Trophoblast cell (in vitro differentiated cells and primary cell): ENCODE results near the gene ARL13B.

Experiments
- DNase-seq, 2 donors: peaks; one replicate each; pipeline ENCODE4 v3.0.0-alpha.2; 2016
- H2AFZ ChIP-seq: 2 replicates; pipeline ENCODE4 v1.6.1; 2013; ENCODE audit warnings: low read length, moderate library complexity, mild to moderate bottlenecking; ENCODE audit not compliant: insufficient read depth, poor library complexity
- H2AK5ac ChIP-seq: 2 replicates; pipeline ENCODE4 v1.6.1; 2013; ENCODE audit warnings: mild to moderate bottlenecking, low read length
- H2BK120ac ChIP-seq: 2 replicates; pipeline ENCODE4 v1.6.1; 2013; ENCODE audit warnings: low read length, mild to moderate bottlenecking, moderate library complexity; ENCODE audit not compliant: insufficient read depth, poor library complexity
- H2BK12ac ChIP-seq: 2 replicates; pipeline ENCODE4 v1.6.1; 2013; ENCODE audit warnings: mild to moderate bottlenecking, low read length, moderate library complexity
- H2BK5ac ChIP-seq: 2 replicates; pipeline ENCODE4 v1.6.1; 2013; ENCODE audit warnings: low read length, low read depth, moderate library complexity, mild to moderate bottlenecking; ENCODE audit not compliant: poor library complexity
- H3K14ac ChIP-seq: 2 replicates; pipeline ENCODE4 v1.6.1; 2013; ENCODE audit warnings: mild to moderate bottlenecking, low read length
- H3K18ac ChIP-seq: 2 replicates; pipeline ENCODE4 v1.6.1; 2013; ENCODE audit warnings: mild to moderate bottlenecking, low read length
- H3K23ac ChIP-seq: 2 replicates; pipeline ENCODE4 v1.6.1; 2013; ENCODE audit warnings: low read length
- H3K27ac ChIP-seq: 2 replicates; pipeline ENCODE4 v1.5.1; 2013; ENCODE audit warnings: low read depth, mild to moderate bottlenecking, inconsistent platforms, low read length, moderate library complexity
- H3K27me3 ChIP-seq: 2 replicates; pipeline ENCODE4 v1.6.1; 2013; ENCODE audit warnings: inconsistent platforms, mild to moderate bottlenecking, low read length, moderate library complexity; ENCODE audit not compliant: insufficient read depth
- H3K36me3 ChIP-seq, 2 experiments: 1 replicate in 1 of 2; 2 replicates in 1 of 2; pipeline ENCODE4 v1.6.1; 2013; ENCODE audit warnings: low read length in 2 of 2, mild to moderate bottlenecking in 2 of 2, moderate library complexity in 1 of 2; ENCODE audit not compliant: insufficient read depth in 2 of 2, control insufficient read depth in 1 of 2
- H3K4ac ChIP-seq: 2 replicates; pipeline ENCODE4 v1.6.1; 2013; ENCODE audit warnings: low read depth, mild to moderate bottlenecking, low read length, moderate library complexity
- H3K4me1 ChIP-seq, 2 experiments: 1 replicate in 1 of 2; 2 replicates in 1 of 2; pipeline ENCODE4 v1.6.1; 2013; ENCODE audit warnings: low read length in 2 of 2, mild to moderate bottlenecking in 2 of 2, moderate library complexity in 1 of 2; ENCODE audit not compliant: insufficient read depth in 2 of 2, control insufficient read depth in 1 of 2
- H3K4me2 ChIP-seq: 2 replicates; pipeline ENCODE4 v1.6.1; 2013; ENCODE audit warnings: inconsistent platforms, mild to moderate bottlenecking, low read length, moderate library complexity
- H3K4me3 ChIP-seq: 2 replicates; pipeline ENCODE4 v1.5.1; 2013; ENCODE audit warnings: mild to moderate bottlenecking, low read depth, low read length, inconsistent platforms
- H3K79me1 ChIP-seq: one replicate; pipeline ENCODE4 v1.6.1; 2013; ENCODE audit warnings: low read length
- H3K79me2 ChIP-seq: 2 replicates; pipeline ENCODE4 v1.6.1; 2013; ENCODE audit warnings: low read length, mild to moderate bottlenecking; ENCODE audit not compliant: control insufficient read depth, insufficient read depth, poor library complexity
- H3K9ac ChIP-seq: 2 replicates; pipeline ENCODE4 v1.6.1; 2013; ENCODE audit warnings: mild to moderate bottlenecking, low read length
- H3K9me3 ChIP-seq: 2 replicates; pipeline ENCODE4 v1.6.1; 2013; ENCODE audit warnings: low read depth, mild to moderate bottlenecking, control low read depth, inconsistent platforms, low read length; ENCODE audit not compliant: insufficient read depth
- H4K12ac ChIP-seq: 2 replicates; pipeline ENCODE4 v1.6.1; 2013; ENCODE audit warnings: low read depth, mild to moderate bottlenecking, low read length, moderate library complexity
- H4K8ac ChIP-seq: 2 replicates; pipeline ENCODE4 v1.6.1; 2013; ENCODE audit warnings: low read depth, mild to moderate bottlenecking, low read length, moderate library complexity
- H4K91ac ChIP-seq: one replicate; pipeline ENCODE4 v1.6.1; 2013; ENCODE audit warnings: low read depth, mild to moderate bottlenecking, low read length, moderate library complexity
- WGBS: extraction: QIAGEN DNeasy Blood & Tissue Kit; methylation state at CpG from one replicate; pipeline ENCODE4 v1.1.7; 2013; ENCODE audit warnings: missing lambda C conversion rate; ENCODE audit not compliant: insufficient read length, insufficient coverage; ENCODE audit errors: extremely low coverage; 5-methylcytosine and 5-hydroxymethylcytosine counted together

ARL13B gene

DNA sequence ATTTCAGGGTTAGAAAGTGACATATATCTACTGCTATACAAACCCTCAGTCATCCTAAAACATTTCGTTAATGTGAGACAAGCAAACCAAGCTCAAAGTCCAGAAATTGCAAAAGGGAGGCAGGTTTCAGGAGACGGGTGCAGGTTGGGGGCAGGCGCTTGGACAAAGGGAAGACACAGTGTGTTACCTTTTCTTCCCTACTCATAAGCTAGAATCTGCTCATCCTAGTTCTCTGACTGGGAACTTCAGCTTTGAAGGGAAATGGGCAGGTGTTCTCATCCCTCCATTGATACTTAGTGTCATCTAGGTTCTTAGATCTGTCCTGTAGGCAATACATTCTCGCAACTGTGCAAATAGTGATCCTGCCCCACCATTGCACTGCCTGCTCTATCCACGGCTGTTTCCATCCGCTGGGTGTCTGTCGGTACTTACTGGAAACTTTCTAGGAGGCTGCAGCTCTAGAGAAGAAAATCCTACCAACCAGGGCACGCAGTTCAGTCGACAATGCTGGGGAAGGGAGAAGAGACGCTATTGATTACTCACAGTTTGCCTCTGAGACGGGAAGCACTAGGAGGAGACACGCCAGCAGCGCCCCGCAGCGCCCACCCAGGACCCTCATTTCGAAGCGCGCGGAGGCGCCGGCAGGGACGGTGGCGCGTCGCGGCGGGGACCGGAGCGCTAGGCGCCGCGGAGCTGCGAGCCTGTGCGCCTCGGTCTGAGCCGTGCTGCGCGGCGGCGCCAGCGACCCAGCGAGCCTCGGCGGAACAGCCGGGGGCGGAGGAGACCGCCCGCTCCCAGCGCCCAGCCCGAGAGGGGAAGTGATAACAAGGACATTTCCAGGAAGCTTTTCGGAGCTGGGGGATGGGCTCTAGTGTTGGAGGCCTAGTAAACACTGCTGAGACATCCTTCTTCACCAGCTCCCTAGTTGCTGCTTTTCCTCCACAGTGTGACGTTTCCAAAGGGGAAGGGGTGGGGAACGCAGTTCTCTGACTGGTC lies 6.5 kb upstream of the ARL13B start, which contains the start of gene PROS1:
Gene PROS1 (minus strand): TSS at position 766 of the 996 bp plus-strand sequence. CDS start 147 bp downstream, at position 619.
- Histone ChIP-seq H3K27me3 (no peaks in the 10 kb centered on the region), H3K18ac (peak within 1 kb of the TSS; percentile 2), H3K14ac (peak within 1 kb of the TSS; percentile 75), H2BK5ac (peak within 1 kb of the TSS; percentile 60), H4K12ac (peak within 1 kb of the TSS; percentile 70), H2AK5ac (no peak within 1 kb of the TSS), H3K23ac (no peak within 1 kb of the TSS), H3K27ac (peak within 1 kb of the TSS; percentile 72), H3K4me2 (peak within 1 kb of the TSS; percentile 78), H3K9ac (peak within 1 kb of the TSS; percentile 59), H3K36me3 (no peaks in the 10 kb centered on the region), H2AFZ (peak within 1 kb of the TSS; percentile 38), H2BK120ac (peak within 1 kb of the TSS; percentile 10), H4K91ac (peak within 1 kb of the TSS; percentile 4), H3K79me2 (peaks cover 2% of the 10 kb centered on the region), H3K4me3 (peak within 1 kb of the TSS; percentile 76), H4K8ac (peak within 1 kb of the TSS; percentile 93), H3K79me1 (peaks cover 6% of the 10 kb centered on the region), H3K9me3 (no peaks in the 10 kb centered on the region), H3K4me1 (no peaks in the 10 kb centered on the region), H3K4ac (peak within 1 kb of the TSS; percentile 50), H2BK12ac (no peak within 1 kb of the TSS)
- peak; percentile 40 to 70 for DNase-seq
- no CpG with 5 or more reads among the region's 53 CpGs for WGBS

DNA sequence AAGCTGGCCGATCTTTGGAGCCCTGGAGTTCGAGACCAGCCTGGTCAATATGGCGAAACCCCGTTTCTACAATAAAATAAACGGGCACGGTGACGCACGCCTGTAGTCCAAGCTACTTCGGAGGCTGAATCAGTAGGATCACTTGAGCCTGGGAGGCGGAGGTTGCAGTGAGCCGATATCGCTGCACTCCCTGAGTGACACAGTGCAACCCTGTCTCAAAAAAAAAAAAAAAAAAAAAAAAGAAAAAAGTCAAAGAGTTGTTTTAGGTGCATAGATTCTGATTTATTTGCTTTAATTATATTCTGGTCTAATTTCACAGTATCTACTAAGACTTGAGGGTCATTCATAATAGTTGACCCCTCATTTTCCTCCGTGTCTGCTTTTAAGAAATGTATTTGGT lies 1.7 kb downstream of the ARL13B start:
- no peak overlapping the region for H3K14ac ChIP-seq
- no peak overlapping the region for H3K18ac ChIP-seq
- H4K12ac ChIP-seq, result no peak overlapping the region
- H2AK5ac ChIP-seq, result no peak overlapping the region
- H2BK12ac ChIP-seq, result no peak overlapping the region
- H2BK5ac ChIP-seq, result no peak overlapping the region
- no peak overlapping the region for H3K23ac ChIP-seq
- no peak overlapping the region for H4K91ac ChIP-seq
- H3K4me3 ChIP-seq, result no peak overlapping the region
- no peak overlapping the region for H3K9ac ChIP-seq
- H2BK120ac ChIP-seq, result no peak overlapping the region
- no peaks in the 10 kb centered on the region for H3K9me3 ChIP-seq
- H3K4ac ChIP-seq, result no peak overlapping the region
- H3K27me3 ChIP-seq, result no peaks in the 10 kb centered on the region
- H3K36me3 ChIP-seq, result no peaks in the 10 kb centered on the region
- WGBS, result no CpG with 5 or more reads among the region's 13 CpGs
- no peak for DNase-seq
- H3K4me1 ChIP-seq, result no peaks in the 10 kb centered on the region
- no peak overlapping the region for H4K8ac ChIP-seq
- no peak overlapping the region for H2AFZ ChIP-seq
- no peak overlapping the region for H3K4me2 ChIP-seq
- H3K27ac ChIP-seq, result no peak overlapping the region
- H3K79me2 ChIP-seq, result no peaks in the 10 kb centered on the region
- H3K79me1 ChIP-seq, result no peaks in the 10 kb centered on the region

DNA sequence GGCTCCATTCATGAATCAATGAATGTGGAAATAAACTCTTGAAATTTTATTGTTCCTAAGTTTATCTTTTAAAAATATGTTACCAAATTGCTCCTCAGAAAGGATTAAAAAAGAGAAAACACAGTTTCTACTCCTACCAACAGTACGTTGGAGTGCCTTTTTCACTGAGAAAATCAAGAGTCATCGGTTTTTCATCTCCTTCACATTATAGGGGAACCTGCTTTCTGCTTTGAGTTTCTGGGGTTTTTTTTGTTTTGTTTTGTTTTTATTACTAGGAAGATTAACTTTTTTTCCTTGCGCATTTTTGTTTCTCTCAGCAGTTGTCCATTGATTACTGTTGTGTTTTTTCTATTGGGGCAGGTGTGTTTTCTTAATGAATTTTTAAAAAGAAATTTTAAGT lies 3.5 kb downstream of the ARL13B start:
- no peak overlapping the region for H2BK120ac ChIP-seq
- no peak overlapping the region for H3K14ac ChIP-seq
- no peaks in the 10 kb centered on the region for H3K4me1 ChIP-seq
- no peak overlapping the region for H4K8ac ChIP-seq
- no CpG with 5 or more reads among the region's 3 CpGs for WGBS
- no peaks in the 10 kb centered on the region for H3K79me2 ChIP-seq
- H3K36me3 ChIP-seq, result no peaks in the 10 kb centered on the region
- H2AFZ ChIP-seq, result no peak overlapping the region
- no peak overlapping the region for H2AK5ac ChIP-seq
- H3K23ac ChIP-seq, result no peak overlapping the region
- DNase-seq, result no peak
- no peak overlapping the region for H3K27ac ChIP-seq
- no peaks in the 10 kb centered on the region for H3K27me3 ChIP-seq
- H3K79me1 ChIP-seq, result no peaks in the 10 kb centered on the region
- H4K12ac ChIP-seq, result no peak overlapping the region
- no peak overlapping the region for H3K9ac ChIP-seq
- H3K18ac ChIP-seq, result no peak overlapping the region
- H4K91ac ChIP-seq, result no peak overlapping the region
- H3K4me3 ChIP-seq, result no peak overlapping the region
- no peaks in the 10 kb centered on the region for H3K9me3 ChIP-seq
- no peak overlapping the region for H3K4ac ChIP-seq
- H2BK5ac ChIP-seq, result no peak overlapping the region
- no peak overlapping the region for H3K4me2 ChIP-seq
- H2BK12ac ChIP-seq, result no peak overlapping the region

GRCh38 chr3:93984618-93985017 lies 4.7 kb downstream of the ARL13B start:
- no peaks in the 10 kb centered on the region for H3K4me1 ChIP-seq
- no peak overlapping the region for H4K8ac ChIP-seq
- no peak for DNase-seq
- no peak overlapping the region for H3K9ac ChIP-seq
- no peak overlapping the region for H3K4me2 ChIP-seq
- H3K4me3 ChIP-seq, result no peak overlapping the region
- WGBS, result no CpG with 5 or more reads among the region's 5 CpGs
- no peaks in the 10 kb centered on the region for H3K9me3 ChIP-seq
- no peak overlapping the region for H2BK12ac ChIP-seq
- no peak overlapping the region for H2BK120ac ChIP-seq
- H3K4ac ChIP-seq, result no peak overlapping the region
- H2BK5ac ChIP-seq, result no peak overlapping the region
- no peak overlapping the region for H2AK5ac ChIP-seq
- no peak overlapping the region for H4K91ac ChIP-seq
- no peak overlapping the region for H3K23ac ChIP-seq
- no peak overlapping the region for H3K14ac ChIP-seq
- H2AFZ ChIP-seq, result no peak overlapping the region
- H3K27ac ChIP-seq, result no peak overlapping the region
- no peaks in the 10 kb centered on the region for H3K79me2 ChIP-seq
- H3K27me3 ChIP-seq, result no peaks in the 10 kb centered on the region
- H3K18ac ChIP-seq, result no peak overlapping the region
- H3K36me3 ChIP-seq, result no peaks in the 10 kb centered on the region
- no peak overlapping the region for H4K12ac ChIP-seq
- H3K79me1 ChIP-seq, result no peaks in the 10 kb centered on the region
